Stimulated activated CD8-positive, alpha-beta memory T cell treated with anti-CD3 and anti-CD28 coated beads, Interleukin-7, amount 100 ng/mL, for 1 hour (primary cell): Measurements from ENCODE around the gene EML3.
A peak's percentile ranks its signal among the peaks of the same experiment; 100 is the strongest.
"Not testable (repeated sequence)": the region's sequence is repeated elsewhere in the genome, so short reads cannot be mapped to it uniquely, and the experiment has no call there.

Experiments
- DNase-seq, 2 donors: peaks; one replicate each; pipeline ENCODE4 v3.0.0-alpha.2; 2020; ENCODE audit warnings: low read depth in 2 of 2

EML3 gene

DNA sequence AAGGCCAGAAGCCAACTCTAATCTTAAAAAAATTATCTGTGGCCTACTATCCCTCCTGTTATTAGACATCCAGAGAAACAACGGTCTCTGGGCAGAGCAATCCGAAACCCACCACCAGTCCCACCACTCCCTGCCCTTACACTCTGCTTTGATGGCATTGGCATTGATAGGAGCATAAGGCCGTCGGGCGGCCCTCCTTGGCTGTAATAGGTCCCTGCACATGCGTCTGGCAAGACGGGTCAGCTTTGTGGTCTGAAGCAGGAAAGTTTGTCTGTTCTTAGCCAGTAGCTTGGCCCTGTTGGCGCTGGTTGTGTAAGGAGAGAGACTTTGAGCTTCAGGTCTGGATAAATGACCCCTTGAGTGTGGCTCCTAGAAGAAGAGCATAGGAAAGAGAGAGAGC lies 17.5 kb downstream of the EML3 start:
- DNase-seq: no peak

DNA sequence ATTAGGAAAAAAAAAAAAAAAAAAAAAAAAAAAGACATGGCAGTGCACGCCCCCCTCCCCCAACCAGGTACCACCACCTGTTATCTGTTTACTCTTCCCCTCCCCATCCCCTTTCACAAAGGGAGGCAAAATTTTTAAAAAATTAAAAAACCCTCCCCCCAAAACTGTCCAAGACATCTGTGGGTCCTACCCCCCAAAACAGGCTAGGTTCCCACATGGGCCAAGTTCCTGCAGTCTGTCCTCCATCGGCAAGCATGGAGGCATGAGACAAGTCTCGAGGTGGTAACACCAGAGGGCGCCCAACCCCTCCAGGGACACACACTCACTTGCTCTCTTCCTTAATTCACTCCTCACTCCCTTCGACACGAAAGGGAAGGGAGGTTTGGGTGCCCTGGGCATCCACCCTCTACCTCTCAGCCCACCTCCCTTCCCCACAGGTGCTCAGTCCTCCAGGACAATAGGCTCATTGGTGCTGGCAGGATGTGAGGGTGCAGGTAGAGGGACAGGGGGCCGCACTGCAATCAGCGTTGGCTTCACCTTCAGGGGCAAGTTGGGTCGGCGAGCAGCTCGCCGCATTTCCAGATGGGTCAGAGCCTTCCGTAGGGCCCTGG lies 19.0 kb downstream of the EML3 start:
- DNase-seq: peak; percentile 52 to 64

DNA sequence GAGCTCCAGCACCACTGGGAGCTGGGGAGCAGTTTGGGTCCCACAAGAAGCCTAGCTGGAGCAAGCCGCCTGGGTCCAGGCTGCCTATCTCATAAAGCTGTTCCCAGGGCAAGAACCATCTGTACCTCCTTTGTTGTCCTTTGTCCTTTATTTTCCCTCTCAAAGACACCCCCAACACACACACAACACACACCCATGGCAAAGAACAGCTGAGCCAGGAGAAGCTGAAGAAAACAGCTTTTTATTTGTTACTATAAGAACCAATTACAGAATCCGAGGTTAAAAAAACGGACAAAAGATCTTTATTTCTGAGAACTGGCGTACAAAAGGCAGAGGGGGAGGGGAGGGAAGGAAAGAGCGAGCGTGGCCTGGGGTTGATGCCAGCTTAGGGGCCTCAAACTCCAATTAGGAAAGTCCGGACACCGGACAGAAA lies 19.6 kb downstream of the EML3 start:
- no peak for DNase-seq

DNA sequence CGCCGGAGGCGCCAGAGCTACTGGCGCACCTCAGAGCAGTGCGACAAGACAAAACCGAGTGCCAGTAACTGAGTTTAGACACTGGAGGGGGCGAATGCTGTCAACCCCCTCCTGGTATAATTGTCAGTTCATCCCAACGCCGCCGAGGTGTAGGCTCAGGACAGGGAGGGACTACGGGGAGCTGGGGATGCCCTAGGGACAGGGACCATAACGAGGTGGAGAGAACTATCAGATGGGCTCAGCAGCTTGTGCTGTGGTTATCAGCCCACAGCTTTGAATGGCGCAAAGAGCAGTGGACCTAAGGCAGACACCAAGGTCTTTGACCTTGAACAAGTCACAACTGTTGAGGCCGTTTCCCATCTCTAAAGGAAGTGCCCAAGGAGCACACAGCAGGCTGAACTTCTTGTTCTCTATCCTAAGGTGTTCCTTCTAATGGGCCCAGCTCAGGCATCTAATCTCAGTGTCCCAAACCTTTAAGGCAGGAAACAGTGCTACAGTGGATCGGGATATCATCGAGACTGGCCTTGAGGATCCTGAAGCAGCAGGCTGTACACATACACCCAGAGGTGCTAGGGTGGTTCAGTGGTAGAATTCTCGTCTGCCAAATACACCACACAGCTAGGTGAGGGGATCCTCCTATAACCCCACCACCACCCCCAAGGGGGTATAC lies 20.3 kb downstream of the EML3 start:
- no peak for DNase-seq

DNA sequence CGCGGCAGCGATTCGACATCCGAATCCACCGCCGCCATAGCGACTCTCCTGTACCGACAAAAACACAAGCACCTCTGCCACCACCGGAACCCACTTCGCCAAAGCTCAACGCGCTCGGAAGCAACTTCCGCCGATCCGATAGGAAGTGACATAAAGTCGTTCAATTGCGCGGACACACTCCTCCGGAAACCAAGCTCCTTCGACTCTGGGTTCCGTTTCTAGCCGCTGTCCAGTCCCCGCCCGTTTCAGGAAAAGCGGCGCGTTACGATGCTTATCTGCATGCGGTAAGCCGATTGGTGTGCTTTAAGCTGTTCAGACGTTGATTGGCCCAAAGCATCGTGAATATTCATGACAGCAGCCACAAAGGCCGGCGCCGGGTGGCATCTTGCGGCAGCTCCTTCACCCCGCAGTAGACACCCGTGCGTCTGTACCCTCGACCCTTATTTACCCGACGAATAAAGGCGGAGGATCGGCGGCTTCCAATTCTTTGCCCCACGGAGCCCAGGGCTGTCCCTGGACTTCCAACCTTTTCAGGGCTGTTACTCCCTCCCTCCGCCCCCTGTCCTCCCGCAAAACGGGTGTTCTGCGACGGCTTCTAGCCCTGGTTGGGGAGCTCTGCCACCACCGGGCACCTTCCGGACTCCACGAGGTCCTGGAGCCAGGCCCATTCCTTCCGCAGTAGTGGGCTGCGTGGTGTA lies 21.0 kb downstream of the EML3 start, which contains the start of gene TUT1:
Gene TUT1 (minus strand): TSS at position 76 of the 698 bp plus-strand sequence. CDS start 38 bp downstream, at position 38.
- peak; percentile 89 for DNase-seq

DNA sequence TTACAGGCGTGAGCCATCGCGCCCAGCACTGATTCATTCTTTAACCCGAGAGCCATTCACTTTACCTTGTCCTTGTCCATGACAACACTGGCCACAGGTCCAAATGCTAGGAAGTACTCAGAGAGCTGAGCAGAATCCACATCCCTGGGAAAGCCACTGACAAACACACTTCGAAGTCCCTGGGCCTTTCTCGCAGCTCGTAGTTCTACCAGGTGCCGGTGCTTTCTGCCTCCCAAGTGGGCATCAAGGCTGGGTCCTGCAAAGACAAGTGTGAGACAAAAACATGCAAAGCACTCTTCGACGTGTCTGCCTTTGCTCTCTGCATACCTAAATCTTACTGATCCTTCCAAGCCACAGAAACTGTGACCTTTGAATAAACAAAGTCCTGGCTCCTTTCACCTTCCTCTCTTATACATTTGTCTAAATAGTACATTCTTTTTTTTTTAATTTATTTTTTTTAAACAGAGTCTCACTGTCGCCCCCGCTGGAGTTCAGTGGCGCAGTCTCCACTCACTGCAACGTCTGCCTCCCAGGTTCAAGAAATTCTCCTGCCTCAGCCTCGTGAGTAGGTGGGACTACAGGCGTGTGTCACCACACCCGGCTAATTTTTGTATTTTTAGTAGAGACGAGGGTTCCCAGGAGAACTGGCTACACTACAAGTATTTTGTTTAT lies 23.5 kb downstream of the EML3 start:
- no peak for DNase-seq

DNA sequence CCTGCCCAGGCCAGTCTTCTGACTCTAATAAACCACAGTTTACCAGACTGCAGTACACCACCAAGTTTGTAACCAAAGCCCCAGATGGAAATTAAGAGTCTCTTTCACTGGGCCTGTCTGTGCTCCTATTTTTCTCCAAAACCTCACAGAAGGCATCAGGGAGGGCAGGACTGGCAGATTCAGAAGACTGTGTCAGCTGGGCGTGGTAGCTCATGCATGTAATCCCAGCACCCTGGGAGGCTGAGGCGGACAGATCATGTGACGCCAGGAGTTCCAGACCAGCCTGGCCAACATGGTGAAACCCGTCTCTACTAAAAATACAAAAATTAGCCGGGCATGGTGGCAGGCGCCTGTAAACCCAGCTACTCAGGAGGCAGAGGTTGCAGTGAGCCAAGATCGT lies 27.2 kb downstream of the EML3 start:
- DNase-seq: not testable (repeated sequence)

DNA sequence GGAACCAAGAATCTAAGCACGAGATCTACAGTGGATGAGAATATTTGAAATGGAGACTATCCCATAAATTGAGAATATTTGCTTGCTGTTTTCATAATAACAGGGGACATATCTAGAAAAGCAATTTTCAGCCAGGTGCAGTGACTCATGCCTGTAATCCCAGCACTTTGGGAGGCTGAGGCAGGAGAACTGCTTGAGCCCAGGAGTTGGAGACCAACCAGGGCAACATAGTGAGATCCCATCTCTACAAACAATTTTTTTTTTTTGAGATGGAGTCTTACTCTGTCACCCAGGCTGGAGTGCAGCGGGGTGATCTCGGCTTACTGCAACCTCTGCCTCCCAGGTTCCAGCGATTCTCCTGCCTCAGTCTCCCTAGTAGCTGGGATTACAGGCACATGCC lies 30.8 kb downstream of the EML3 start:
- DNase-seq: not testable (repeated sequence)

DNA sequence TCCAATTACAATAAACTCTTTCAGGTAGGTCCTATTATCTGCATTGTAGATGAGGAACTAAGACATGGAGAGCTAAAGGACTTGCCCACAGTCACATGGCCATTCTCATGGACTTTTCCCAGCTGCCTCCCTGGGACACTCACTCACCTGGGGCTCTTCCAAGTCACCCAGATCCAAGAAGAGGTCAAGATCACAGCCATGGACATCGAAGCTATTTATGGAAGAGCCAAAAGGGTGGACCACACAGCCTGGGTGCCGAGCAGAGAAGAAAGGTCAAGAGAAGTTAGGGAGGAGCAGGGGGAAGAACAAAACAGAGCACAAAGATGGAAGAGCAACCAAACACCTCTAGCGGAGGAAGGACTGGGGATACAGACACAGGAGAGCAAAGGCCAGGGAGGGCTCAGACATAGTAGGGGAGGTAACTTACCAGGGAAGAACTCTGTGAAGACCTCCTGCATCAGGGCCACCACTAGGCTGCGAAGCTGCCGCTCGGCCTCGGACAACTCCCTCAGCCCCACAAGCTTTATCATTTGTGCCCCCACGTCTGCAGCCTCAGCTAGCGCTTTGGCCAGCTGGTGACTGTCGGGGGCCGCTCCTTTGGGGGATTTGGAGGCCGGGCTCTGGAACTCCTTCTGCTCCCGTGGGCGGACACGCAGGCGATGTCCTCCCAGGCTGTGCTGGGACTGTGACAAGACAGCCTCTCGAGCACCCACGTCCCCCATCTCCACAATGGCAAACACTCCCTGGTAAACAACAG lies 31.4 kb downstream of the EML3 start:
- no peak for DNase-seq

DNA sequence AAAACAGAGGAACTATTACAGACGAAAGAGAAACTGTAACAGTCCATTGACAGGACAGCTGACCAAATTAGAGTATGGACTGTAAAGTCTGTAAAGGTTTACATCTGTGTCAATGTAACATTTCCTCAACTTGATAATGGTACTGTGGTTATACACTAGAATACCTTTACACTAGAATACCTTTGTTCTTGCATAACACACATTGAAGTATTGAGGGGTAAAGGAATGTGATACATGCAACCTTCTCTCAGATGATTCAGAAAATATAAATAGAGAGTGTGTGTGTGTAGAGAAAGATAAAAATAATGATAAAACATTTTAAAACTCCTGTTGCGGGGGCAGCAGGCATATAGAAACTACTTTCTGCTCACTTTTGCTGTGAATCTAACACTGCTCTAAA lies 33.3 kb downstream of the EML3 start:
- DNase-seq: no peak

DNA sequence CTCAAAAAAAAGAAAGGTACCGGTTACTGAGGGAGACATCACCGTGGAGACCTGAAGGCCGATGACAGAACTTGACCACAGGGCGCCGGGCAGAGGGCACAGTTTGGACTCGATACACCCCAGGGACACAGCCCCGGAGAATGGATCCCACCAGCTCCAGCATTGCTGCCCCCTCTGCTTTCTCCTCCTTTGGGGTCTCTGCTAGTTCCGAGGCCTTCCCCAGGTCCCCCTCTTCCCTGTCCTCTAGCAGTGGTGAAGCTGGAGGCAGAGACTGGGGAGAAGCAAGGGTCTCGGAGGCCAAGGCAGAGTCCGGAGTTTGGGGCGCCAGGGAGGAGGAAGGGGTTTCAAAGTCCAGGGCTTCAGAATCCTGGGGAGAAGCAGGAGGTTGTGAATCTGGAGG lies 34.0 kb downstream of the EML3 start:
- no peak for DNase-seq

DNA sequence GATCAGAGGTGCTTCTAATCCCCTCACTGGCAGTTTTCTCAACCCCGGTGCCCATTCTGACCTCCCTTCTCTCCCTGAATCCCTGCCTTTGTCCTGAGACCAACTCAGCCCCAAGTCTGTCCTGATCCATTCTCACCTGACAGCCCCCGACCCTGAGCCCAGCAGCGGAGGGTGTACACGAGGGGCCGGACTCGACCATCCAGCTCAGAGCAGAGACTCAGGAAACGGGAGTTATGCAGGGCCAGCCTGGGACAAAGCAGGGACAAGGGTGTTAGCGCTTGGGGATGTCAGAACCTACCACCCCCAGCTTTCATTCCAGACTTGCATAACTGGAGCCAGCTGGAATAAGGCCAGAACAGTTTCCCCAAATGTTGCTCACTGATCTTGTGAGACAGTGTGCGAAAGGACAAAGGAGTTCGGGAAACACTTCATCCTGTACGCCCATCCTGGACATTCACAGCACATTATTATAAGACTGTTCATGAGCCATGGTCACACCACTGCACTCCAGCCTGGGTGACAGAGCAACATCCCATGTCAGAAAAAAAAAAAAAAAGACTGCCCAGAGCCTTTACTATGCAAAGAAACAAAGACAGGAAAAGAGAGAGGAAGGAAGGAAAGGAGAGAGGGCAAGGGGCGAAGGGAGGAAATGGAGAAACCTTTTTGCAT lies 35.4 kb downstream of the EML3 start:
- DNase-seq: no peak

DNA sequence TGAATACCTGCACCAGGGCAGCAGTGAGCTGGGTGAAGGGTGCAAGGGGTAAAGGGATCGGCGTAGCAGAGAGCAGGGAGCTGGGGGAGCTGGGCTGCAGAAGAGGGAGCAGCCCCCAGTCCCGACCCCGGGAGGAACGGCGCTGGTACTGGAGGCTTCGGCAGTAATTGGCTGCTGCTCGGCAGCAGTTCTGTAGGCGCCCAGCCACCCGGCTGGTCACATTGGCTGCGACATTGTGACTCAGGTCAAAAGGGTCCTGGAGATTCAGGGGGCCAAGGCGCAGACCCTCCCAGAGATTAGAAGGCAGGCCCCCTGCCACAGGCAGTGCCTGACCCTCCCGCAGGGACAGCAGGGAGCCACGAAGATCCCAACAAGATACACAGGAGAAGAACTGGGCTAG lies 36.7 kb downstream of the EML3 start:
- DNase-seq: no peak

DNA sequence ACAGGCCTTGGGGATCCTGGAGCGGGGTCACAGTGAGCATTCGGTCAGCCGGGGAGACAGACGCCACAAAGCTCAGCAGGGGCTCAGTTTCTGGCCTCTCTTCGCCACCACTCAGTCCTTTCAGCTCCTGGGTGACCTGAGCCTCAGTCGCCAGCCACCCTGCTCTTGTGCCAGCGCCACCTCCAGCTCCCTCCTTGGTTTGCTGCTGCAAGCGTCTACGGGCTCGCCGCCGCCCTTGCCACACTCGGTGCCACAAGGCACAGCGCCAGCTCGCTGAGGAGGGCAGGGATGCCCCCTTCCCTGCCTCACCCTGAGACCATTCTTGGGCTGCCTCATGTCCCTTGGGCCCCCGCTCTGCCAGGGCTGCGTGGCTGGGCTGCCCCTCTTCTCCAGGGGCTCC lies 37.4 kb downstream of the EML3 start:
- no peak for DNase-seq

DNA sequence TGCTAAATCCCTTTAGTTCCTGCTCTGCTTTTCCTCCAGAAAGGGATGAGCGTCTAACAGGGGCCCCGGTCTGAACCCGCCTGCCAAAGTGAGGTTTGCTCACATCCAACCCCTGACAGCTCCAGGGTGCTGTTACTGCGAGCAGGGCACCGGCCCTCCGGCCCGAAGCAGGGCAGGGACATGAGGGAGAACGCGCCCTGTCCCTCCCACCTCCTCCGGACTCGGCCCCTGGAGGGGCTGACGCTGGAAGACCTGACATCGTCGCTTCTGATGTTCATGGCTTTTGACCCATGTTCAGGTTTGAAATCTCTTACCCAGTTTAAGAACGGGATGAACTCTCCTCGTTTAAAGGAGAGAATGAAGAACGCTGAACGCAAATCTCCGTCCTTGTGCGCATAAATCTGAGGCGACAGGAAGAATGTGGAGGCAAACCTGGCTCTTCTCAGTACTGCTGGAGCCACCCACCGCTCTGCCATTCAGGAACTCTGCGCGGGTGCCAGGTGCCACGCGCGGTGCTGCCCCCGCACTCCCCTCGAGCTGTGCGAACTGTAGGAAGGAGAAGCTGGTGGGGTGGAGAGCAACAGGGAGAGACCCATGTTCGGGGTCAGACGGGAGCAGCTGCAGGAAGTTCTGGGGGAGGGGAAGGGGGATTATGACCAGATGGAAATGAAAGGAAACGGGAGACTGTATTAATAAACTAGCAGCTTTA lies 38.1 kb downstream of the EML3 start:
- no peak for DNase-seq

DNA sequence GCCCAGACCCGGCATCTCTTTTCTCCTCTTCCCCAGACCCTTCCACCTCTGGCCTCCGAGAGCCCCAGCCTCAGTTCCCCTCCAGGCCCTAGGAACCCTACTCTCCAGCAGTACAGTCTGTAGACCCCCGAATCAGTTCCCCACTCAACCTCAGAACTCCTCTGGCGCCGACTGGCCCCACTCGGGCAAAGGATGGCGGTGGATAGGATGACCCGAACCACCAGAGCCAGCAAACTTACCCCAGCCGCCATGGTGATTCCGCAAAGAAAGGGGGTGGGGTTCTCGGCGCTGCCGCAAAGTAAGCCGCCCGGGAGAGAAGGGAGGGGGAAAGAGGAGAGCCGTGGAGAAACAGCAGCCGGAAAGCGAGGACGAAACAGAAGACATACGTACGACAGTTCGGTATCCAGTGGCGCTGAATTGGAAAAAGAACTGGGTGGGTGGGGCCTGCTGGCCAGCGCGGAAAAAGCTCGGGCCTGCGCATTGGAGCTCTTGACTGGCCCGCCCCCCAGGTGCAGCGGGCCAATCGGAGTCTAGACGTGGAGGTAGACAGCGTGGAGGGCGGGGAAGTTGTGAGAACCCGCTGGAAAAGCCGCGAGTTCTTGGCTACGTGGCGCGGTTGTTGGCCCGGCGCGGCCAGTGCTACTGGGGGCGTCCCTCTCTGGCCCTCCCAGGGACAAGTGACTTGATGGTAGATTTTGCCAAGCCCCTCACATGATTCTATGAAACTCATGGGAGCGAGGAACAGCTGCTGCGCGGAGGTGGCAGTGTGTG lies 38.8 kb downstream of the EML3 start, which contains the start of gene EEF1G:
Gene EEF1G (minus strand): TSS at position 300 of the 771 bp plus-strand sequence. CDS start 49 bp downstream, at position 251.
- peak; percentile 91 to 93 for DNase-seq

DNA sequence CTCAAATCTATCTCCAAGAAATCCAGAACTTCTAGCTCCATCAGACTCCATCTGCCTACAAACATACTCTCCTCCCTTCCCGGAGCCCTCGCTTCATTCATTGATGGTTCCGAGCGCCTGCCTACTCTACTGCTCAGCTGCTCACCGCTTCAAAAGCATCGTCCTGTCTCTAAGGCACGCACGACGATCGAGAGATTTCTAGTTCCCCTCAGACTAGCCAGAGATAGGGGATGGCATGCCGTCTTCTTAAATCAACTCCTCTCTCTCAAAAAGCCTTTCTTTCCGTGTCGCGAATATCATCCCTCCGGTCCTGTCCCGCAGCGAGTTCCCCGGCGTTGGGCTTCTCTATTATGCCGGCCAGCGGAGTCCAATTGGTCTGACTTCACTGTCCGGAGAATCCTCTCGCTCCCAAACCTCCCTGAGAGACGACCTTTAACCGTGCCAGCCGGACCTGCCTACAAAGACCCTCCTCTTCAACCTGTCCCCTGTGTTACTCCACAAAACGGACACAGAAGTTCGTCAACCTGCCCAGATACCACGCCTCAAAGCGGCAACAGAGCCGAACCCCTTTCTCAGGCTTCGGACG lies 39.5 kb downstream of the EML3 start:
- no peak for DNase-seq

DNA sequence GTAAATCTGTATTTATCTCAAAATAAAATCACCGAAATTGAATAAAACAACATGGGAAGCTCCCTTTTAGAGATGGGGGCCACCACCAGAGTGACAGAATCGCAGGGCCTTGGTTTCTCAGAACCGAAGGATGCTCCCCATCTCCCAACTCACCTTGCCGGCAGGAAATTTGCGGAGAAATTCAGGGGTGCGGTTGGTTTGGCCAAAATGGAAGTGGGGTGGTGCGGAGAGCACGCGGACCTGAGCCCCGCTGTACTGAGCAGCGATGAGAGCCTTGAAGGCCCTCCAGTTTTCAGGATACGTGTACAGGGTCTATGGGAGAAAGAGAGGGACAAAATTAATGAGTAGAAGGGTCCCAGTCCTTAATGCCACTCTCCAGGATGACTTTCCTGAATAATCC lies 40.1 kb downstream of the EML3 start:
- DNase-seq: no peak

DNA sequence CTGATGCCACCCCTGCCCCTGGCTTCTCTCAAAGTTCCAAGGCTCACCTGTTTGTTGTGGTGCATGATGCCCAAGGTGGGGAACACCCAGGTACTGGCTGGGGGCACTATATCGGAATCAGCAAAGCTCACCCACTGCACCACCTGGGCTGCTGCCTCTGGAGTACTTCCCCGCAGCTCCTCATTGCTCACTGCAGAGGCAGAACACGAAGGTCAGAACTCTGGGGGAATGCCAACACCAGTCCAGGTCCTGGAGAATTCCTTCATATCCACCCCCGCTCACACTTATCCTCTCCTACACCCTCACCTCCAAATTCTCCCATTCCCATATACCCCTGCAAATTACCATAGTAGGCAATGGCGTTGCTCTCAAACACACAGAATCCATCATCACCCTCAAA lies 41.1 kb downstream of the EML3 start:
- DNase-seq: not testable (repeated sequence)
